Esophagus squamous epithelium (tissue), 5 donors: Measurements from ENCODE around the gene NAPB. TPM values are rescaled to one million over a fixed set of nuclear protein-coding genes. Genes with fewer than 3 reads are reported as not detected.

Experiments used
- DNase-seq: peaks from one replicate; lab custom pipeline; 2025; lab: John Stamatoyannopoulos, UW
- H3K27ac ChIP-seq, 4 donors: fragments of 200-600 bp; sonication (generic); one replicate each; pipeline ENCODE4 v1.5.1; 2016 to 2019; ENCODE audit warnings: mild to moderate bottlenecking in 1 of 4
- H3K27me3 ChIP-seq, 4 donors: fragments of 200-600 bp; sonication (generic); 1 replicate in 3 of 4; 2 replicates in 1 of 4; pipeline versions ENCODE4 v1.5.1 to v1.6.0; 2017 to 2021; ENCODE audit warnings: antibody characterized with exemption in 1 of 4
- H3K36me3 ChIP-seq, 3 donors: fragments of 200-600 bp; sonication (generic); one replicate each; pipeline ENCODE4 v1.5.1; 2016 to 2019
- H3K4me1 ChIP-seq, 3 donors: fragments of 200-600 bp; sonication (generic); one replicate each; pipeline ENCODE4 v1.5.1; 2017 to 2019
- H3K4me3 ChIP-seq, 4 donors: fragments of 200-600 bp; sonication (generic); 1 replicate in 3 of 4; 2 replicates in 1 of 4; pipeline ENCODE4 v1.5.1; 2016 to 2019; ENCODE audit warnings: mild to moderate bottlenecking in 2 of 4, moderate library complexity in 1 of 4
- H3K9me3 ChIP-seq, 3 donors: fragments of 200-600 bp; sonication (generic); one replicate each; pipeline ENCODE4 v1.5.1; 2016 to 2019
- CTCF ChIP-seq, 6 experiments: fragments of 450-650 bp in 4 of 6; fragments of 200-600 bp in 2 of 6; sonication (generic) in 2 of 6; IDR thresholded peaks; one replicate each; pipeline ENCODE4 v1.5.1; 2016 to 2019; ENCODE audit warnings: antibody characterized with exemption in 6 of 6, mild to moderate bottlenecking in 4 of 6, moderate library complexity in 4 of 6
- POLR2A ChIP-seq, 4 donors: fragments of 450-650 bp; IDR thresholded peaks; one replicate each; pipeline ENCODE4 v1.6.1; 2017; ENCODE audit warnings: antibody characterized with exemption in 4 of 4, mild to moderate bottlenecking in 4 of 4, moderate library complexity in 3 of 4
- WGBS, 2 donors: methylation state at CpG; one replicate each; pipeline ENCODE4 v1.1.5; 2018; 5-methylcytosine and 5-hydroxymethylcytosine counted together
- intact Hi-C: fragments of 100-400 bp; cut with DNase I; formaldehyde crosslinking; loops from one replicate; pipeline ENCODE4 v1.15.0; 2022
- total RNA-seq, 4 donors: library from RNA; depleted of rRNA; stranded (reverse); fragments of >200 nt; gene quantifications; one replicate each; pipeline ENCODE4 v1.1.0, GENCODE V29; 2016
- donor health status: DM: yes; HTN: yes; CAD: no.

The NAPB gene
- total RNA-seq, 4 donors from 2014 or later, result 7.7 to 16.0 (median 8.7) TPM

DNA sequence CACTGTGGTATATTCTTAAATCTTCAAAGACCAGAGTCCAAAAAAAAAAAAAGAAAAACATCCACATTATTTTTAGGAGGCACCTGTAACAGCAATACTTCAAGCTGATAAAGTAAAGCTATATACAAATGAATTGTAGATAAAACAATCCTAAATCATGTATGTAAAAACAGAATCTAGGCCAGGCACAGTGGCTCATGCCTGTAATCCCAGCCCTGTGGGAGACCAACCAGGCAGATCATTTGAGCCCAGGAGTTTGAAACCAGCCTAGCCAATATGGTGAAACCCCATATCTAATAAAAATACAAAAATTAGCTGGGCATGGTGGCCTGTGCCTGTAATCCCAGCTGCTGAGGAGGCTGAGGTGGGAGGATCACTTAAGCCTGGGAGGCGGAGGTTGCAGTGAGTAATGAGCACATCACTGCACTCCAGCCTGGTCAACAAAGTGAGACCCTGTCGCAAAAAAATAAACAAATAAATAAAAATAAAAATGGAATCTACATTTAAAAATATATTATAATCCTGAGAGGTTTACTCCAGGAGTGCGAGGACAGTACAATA is 7.3 kb downstream of the NAPB start:
- intact Hi-C loops, result no loop called here
- Histone ChIP-seq H3K36me3 (no peaks in the 10 kb centered on the region), H3K9me3 (no peaks in the 10 kb centered on the region), H3K27me3 (no peaks in the 10 kb centered on the region), H3K4me3 (no peak overlapping the region), H3K4me1 (peaks cover 0 to 67% (median under 1%) of the 10 kb centered on the region in 3 donors), H3K27ac (no peak overlapping the region)
- 92 to 95% methylated on average over 3 of the region's 3 CpGs for WGBS, 2 donors
- no peak for DNase-seq
- TF ChIP-seq POLR2A (IDR thresholded peaks at IDR 0.05), result no peak
- TF ChIP-seq CTCF (IDR thresholded peaks at IDR 0.05), result no peak

GRCh38 chr20:23412026-23412425 is 9.3 kb downstream of the NAPB start:
- intact Hi-C loops, result no loop called here
- no peaks in the 10 kb centered on the region for H3K36me3 ChIP-seq

GRCh38 chr20:23410916-23411695 is 10.2 kb downstream of the NAPB start:
- no peaks in the 10 kb centered on the region for H3K36me3 ChIP-seq
- H3K9me3 ChIP-seq, result no peaks in the 10 kb centered on the region
- no peak for TF ChIP-seq CTCF (IDR thresholded peaks at IDR 0.05)
- no peak for TF ChIP-seq POLR2A (IDR thresholded peaks at IDR 0.05)
- H3K27ac ChIP-seq, result no peak overlapping the region
- DNase-seq, result no peak
- peaks cover 0 to 47% (median 0%) of the 10 kb centered on the region in 3 donors for H3K4me1 ChIP-seq
- intact Hi-C loops, result no loop called here
- WGBS, 2 donors, result 86 to 90% methylated on average over 3 of the region's 3 CpGs
- H3K4me3 ChIP-seq, result no peak overlapping the region
- H3K27me3 ChIP-seq, result no peaks in the 10 kb centered on the region

More at GRCh38 chr20:23412026-23412425, 9.3 kb downstream of the NAPB start:
- no peaks in the 10 kb centered on the region for H3K27me3 ChIP-seq
- TF ChIP-seq POLR2A (IDR thresholded peaks at IDR 0.05), result no peak
- TF ChIP-seq CTCF (IDR thresholded peaks at IDR 0.05), result no peak
- H3K9me3 ChIP-seq, result no peaks in the 10 kb centered on the region
- no peak overlapping the region for H3K27ac ChIP-seq
- WGBS, 2 donors, result 18 to 44% methylated on average over 1 of the region's 1 CpG
- no peak for DNase-seq
- H3K4me1 ChIP-seq, result peaks cover 0 to 54% (median 0%) of the 10 kb centered on the region in 3 donors
- H3K4me3 ChIP-seq, result no peak overlapping the region

DNA sequence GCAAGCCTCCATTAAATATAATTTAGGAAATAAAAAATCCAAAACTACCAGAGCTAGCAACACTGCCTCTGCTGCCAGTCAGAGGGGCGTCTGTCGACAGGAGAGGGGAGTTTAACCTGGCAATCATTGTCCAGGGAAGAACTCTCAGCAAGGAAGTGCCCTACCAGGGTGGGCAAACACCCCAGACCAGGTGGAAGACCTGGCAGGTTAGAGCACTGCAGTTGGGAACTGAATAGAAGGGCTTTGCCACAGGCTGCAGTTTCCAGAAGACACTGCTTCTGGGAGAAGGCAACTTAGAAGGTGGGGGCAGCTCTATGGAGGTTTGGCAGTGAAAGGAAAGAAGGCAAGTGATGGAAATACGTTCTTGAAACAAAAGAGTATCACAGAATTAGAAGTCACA is 11.5 kb downstream of the NAPB start:
- intact Hi-C loops, result no loop called here
- no peak for DNase-seq
- H3K27me3 ChIP-seq, result no peaks in the 10 kb centered on the region
- peaks cover 0 to 37% (median 0%) of the 10 kb centered on the region in 3 donors for H3K4me1 ChIP-seq
- no peak overlapping the region for H3K27ac ChIP-seq
- no peaks in the 10 kb centered on the region for H3K9me3 ChIP-seq
- no peak overlapping the region for H3K4me3 ChIP-seq
- no peaks in the 10 kb centered on the region for H3K36me3 ChIP-seq
- WGBS, 2 donors, result 68 to 86% methylated on average over 2 to 3 of the region's 3 CpGs
- no peak for TF ChIP-seq POLR2A (IDR thresholded peaks at IDR 0.05)

GRCh38 chr20:23408957-23409356 is 12.3 kb downstream of the NAPB start:
- no peaks in the 10 kb centered on the region for H3K9me3 ChIP-seq
- H3K27me3 ChIP-seq, result no peaks in the 10 kb centered on the region
- no peaks in the 10 kb centered on the region for H3K36me3 ChIP-seq
- intact Hi-C loops, result no loop called here
- no peak for DNase-seq
- TF ChIP-seq POLR2A (IDR thresholded peaks at IDR 0.05), result no peak
- TF ChIP-seq CTCF (IDR thresholded peaks at IDR 0.05), result no peak
- 93% methylated on average over 2 of the region's 2 CpGs for WGBS, 2 donors
- no peak overlapping the region for H3K4me3 ChIP-seq
- H3K4me1 ChIP-seq, result peaks cover 3 to 46% (median 7%) of the 10 kb centered on the region in 3 donors
- no peak overlapping the region for H3K27ac ChIP-seq
